Brain microvascular endothelial cell (primary cell): ENCODE measurements around the gene LACRT.

ENCODE experiments used
- DNase-seq: peaks from one replicate; pipeline ENCODE4 v3.0.0-alpha.2; 2020
- H3K27ac ChIP-seq: fragments of 250-450 bp; sonication (Bioruptor Pico); 2 replicates; pipeline ENCODE4 v1.5.1; 2020; ENCODE audit warnings: mild to moderate bottlenecking, moderate library complexity
- H3K27me3 ChIP-seq: fragments of 250-450 bp; sonication (Bioruptor Pico); replicated peaks from 2 replicates; pipeline ENCODE4 v1.5.1; 2020; ENCODE audit warnings: mild to moderate bottlenecking
- H3K36me3 ChIP-seq: fragments of 250-450 bp; sonication (Bioruptor Pico); replicated peaks from 2 replicates; pipeline ENCODE4 v1.5.1; 2020; ENCODE audit warnings: mild to moderate bottlenecking
- H3K4me3 ChIP-seq: 2 replicates; pipeline ENCODE4 v1.5.1; 2011; ENCODE audit warnings: low read depth, mild to moderate bottlenecking, control low read depth, low read length, moderate library complexity
- CTCF ChIP-seq: IDR thresholded peaks from 2 replicates; pipeline ENCODE4 v1.5.1; 2011; ENCODE audit warnings: low read depth, mild to moderate bottlenecking, moderate library complexity, low read length, control low read depth, inconsistent platforms; ENCODE audit errors: missing control alignments
- in situ Hi-C: cut with HindIII; loops from 2 replicates; pipeline ENCODE4 v1.10.0; 2017; ENCODE audit warnings: low sequenced_read_pairs, low pct_ligation_motif_present

Gene LACRT

GRCh38 chr12:54631551-54631950 lies 3.1 kb downstream of the LACRT start:
- in situ Hi-C loops, result no loop called here
- no peaks in the 10 kb centered on the region for H3K27me3 ChIP-seq
- H3K27ac ChIP-seq, result no peak overlapping the region
- no peak for TF ChIP-seq CTCF
- no peak for DNase-seq
- no peak overlapping the region for H3K4me3 ChIP-seq
- H3K36me3 ChIP-seq, result no peaks in the 10 kb centered on the region

- no peak overlapping the region for H3K27ac ChIP-seq
- no peak overlapping the region for H3K4me3 ChIP-seq
- no peaks in the 10 kb centered on the region for H3K36me3 ChIP-seq
- DNase-seq, result no peak
- H3K27me3 ChIP-seq, result no peaks in the 10 kb centered on the region
- in situ Hi-C loops, result no loop called here
- no peak for TF ChIP-seq CTCF
Observed at GRCh38 chr12:54629925-54630324, 4.8 kb downstream of the LACRT start.

- DNase-seq, result no peak
- in situ Hi-C loops, result no loop called here
- no peak overlapping the region for H3K4me3 ChIP-seq
- no peaks in the 10 kb centered on the region for H3K27me3 ChIP-seq
- H3K27ac ChIP-seq, result no peak overlapping the region
- TF ChIP-seq CTCF, result no peak
- no peaks in the 10 kb centered on the region for H3K36me3 ChIP-seq
Observed at GRCh38 chr12:54628186-54628846, 6.4 kb downstream of the LACRT start.

GRCh38 chr12:54627304-54627703 lies 7.4 kb downstream of the LACRT start:
- no peaks in the 10 kb centered on the region for H3K36me3 ChIP-seq
- no peak for DNase-seq
- no peak overlapping the region for H3K27ac ChIP-seq
- in situ Hi-C loops, result no loop called here
- TF ChIP-seq CTCF, result no peak
- H3K4me3 ChIP-seq, result no peak overlapping the region
- no peaks in the 10 kb centered on the region for H3K27me3 ChIP-seq

- no peak for DNase-seq
- Histone ChIP-seq H3K4me3 (no peak overlapping the region), H3K36me3 (no peaks in the 10 kb centered on the region), H3K27me3 (peaks cover 3% of the 10 kb centered on the region), H3K27ac (no peak overlapping the region)
- in situ Hi-C loops, result no loop called here
- TF ChIP-seq CTCF, result no peak
Observed at GRCh38 chr12:54625598-54625997, 9.1 kb downstream of the LACRT start.
